Stimulated activated CD8-positive, alpha-beta memory T cell treated with anti-CD3 and anti-CD28 coated beads, Interleukin-7, amount 100 ng/mL, for 24 hours (primary cell): ENCODE results near the gene TYW1.
"Not testable (repeated sequence)": the region's sequence is repeated elsewhere in the genome, so short reads cannot be mapped to it uniquely, and the experiment has no call there.

ENCODE experiments used
- DNase-seq: peaks from one replicate; pipeline ENCODE4 v3.0.0-alpha.2; 2020; ENCODE audit warnings: low read depth

TYW1 gene

DNA sequence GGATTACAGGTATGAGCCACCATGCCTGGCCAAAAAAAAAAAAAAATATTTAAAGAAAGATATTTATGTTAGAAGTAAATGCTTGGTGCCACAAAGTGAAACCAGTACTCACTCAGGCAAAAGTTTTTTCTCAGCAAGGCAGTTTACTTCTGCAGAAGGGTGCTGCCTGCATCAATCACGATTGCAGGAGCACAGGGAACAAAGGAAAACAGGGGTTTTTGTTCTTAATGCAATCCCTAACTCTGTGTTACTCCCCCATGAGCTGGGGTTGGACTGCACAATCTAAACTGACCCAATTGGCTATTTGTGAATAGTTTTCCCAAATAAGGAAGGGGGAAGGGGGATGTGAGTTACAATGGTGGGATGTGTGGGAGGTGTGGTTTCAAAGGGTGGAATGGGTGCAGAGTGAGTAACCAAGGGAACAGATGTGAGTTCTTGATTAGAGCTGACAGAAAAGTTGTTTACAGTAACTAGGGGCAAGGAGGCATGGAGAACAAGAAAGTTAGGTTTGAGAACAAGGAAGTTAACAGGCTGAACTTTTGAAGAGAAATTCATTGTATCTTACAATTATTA, 255.4 kb downstream of the TYW1 start:
- no peak for DNase-seq

DNA sequence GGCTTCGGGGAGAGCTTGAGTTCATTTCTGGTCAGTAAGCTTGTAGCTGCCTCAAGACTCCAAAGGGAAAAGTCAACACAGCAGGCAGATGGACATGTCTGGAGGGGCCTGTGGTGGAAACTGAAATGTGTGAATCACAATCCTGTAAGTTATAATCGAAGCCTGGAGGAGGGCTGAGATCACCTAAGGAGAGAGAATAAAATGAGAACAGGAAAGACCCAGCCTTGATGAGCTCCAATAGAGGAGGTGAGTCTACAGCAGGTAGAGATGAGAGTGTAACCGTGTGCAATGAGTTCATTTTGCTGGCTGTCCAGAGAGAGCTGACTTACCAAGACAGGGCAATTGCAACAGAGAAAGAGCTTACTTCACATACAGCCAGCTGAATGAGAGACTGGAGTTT, 258.4 kb downstream of the TYW1 start:
- DNase-seq = not testable (repeated sequence)

DNA sequence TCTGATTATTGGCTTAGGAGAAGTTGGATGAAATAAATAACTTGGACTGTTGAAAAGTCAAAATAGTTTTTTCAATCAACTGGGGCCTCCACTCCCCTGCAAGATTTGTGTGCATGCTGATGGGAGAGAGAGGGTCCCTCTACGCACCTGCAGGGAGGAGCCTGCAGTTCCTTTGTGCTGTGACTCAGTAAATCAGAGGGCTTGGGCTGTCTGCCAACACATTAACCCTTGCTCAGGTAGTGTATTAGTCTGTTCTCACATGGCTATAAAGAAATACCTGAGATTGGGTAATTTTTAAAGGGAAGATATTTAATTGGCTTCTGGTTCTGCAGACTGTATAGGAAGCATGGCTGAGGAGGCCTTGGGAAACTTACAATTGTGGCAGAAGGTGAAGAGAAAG, 261.1 kb downstream of the TYW1 start:
- DNase-seq = not testable (repeated sequence)

GRCh38 chr7:67259363-67259762, 262.7 kb downstream of the TYW1 start:
- not testable (repeated sequence) for DNase-seq

GRCh38 chr7:67260166-67260586, 263.5 kb downstream of the TYW1 start:
- DNase-seq = not testable (repeated sequence)

DNA sequence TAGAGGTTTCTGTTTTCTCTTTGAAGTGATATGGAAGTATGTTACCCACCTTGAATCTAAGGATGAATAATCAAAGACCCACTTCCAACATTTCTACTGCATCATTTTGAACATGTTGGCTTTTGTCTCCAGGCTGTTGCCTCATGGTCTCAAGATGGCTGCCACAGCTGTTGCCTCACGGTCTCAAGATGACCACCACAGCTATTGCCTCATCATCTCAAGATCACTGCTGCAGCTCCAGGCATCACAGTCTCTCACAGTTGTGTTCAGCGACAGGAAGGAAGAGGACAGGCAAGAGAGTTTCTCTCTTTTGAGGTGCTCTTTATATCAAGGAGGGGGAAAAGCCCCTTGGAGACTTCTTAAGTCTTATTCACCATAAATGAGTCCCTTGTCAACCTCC, 267.4 kb downstream of the TYW1 start:
- DNase-seq = not testable (repeated sequence)

GRCh38 chr7:67266070-67266469, 269.4 kb downstream of the TYW1 start:
- not testable (repeated sequence) for DNase-seq

DNA sequence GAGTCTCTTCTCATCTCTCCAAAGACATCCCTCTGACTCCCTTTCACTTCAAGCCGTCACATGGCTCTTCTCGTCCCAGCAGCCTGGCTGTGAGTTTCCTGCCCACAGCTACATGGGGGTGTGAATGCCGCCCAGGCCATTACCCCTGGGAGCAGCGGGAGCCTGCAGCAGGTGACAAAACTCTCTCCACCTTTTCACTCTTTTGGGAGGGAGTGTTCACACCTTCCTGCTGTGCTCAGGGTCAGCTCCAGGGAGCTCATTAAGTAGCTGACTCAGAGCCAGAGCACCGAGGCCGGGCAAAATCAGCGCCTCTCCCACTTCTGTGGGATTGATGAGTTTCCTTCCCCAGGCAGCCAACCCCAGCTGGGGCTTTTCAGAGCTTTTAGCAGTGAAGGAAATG, 271.3 kb downstream of the TYW1 start:
- no peak for DNase-seq

- DNase-seq = not testable (repeated sequence)
Measured at GRCh38 chr7:67269916-67270315, 273.3 kb downstream of the TYW1 start.
